Measurements from ENCODE around the gene PDE2A.

PDE2A gene

DNA sequence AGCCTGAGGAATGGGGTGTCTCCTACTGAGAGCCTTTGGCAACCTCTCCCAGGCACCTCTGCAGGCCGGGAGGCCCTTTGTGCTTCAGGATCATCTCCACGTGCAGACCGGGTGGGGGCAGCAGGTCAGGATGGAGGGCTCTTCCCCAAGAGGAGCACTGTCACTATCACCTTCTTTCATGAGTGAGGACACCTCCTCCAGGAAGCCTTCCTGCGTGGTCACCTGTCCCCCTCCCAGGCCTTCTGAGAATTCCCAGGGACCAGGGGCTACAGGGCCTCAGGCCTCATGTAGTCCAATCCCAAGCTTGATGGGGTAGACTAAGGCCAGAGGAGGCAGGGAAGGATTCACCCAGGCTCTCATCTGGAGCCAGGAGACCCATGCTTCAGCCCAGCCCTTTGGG, 57.6 kb downstream of the PDE2A start:
- no peak for DNase-seq

DNA sequence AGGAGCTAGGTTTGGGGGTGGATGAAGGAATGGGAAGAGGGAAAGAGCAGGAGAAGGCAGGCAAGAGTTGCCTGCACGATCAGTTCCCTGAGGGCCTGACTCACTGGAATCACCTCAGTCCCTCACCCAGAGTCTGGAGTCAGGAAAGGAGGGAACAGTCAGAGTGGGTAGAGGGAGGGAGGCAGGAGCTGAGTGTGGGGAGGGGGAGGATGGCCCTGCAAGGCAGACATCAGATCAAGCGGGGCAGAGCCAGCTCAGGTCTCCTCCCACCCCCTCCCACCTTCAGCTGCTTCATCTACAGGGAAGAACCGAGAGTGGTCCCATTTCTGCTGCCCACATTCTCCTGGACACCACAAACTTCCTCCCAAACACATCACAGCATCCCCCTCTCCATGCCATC, 58.9 kb downstream of the PDE2A start:
- peak in 1 of 51 donors; percentile 73 for DNase-seq

DNA sequence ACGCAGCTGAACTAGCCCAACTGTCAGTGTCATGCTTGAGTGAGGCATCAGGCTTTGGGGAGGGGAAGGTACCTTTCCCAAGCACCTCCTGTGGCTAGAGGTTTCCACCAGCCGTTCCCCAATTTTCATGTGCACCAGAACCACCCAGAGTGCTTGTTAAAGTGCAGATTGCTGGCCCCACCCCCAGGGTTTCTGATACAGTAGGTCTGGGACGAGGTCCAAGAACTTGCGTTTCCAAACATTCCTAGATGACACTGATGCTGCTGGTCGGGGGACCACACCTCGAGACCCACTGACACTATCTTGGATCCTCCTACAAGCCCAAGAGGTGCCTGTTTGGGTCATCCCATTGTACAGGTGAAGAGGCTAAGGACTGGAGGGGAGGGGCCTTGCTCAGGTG, 59.8 kb downstream of the PDE2A start:
- DNase-seq = no peak

DNA sequence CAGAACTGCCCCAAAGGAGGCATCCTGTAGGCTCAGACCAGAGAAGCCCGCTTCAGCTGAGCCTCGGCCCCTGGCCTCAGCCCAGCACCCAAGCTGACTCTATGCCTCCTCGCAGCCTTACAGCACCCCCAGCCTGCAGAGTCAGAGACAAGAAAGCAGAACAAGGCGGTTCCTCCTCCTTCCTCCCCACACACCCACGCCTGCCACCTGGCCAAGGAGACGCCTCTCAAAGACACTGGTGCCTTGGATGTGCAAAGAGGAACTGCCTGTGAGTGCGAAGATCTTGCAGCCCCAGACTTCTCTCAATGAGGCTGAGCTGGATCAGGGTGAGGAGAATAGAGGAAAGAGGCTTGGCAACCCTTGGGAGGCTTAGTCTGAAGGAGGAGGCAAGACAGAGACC, 60.2 kb downstream of the PDE2A start:
- peak in 3 of 51 donors; percentile 34 to 66 (median 59) for DNase-seq

DNA sequence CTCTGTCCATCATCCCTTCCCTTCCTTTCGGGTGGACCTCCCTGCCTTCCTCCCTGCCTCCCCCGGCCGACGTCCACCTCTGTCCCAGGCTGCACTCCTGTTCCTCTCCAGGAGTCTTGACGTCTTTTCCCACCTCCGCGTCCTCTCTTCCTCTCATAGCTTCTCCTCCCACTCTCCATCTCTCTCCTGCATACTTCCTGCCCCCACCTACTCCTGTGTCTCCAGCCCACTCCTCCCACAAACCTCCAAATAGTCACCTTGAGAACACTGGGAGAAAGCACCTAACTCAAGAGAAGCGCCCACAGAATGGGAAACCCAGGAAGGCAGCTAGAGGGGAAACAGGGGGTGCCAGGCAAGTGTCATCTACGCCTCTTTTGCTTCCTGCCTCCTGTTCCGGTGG, 60.8 kb downstream of the PDE2A start:
- no peak for DNase-seq

DNA sequence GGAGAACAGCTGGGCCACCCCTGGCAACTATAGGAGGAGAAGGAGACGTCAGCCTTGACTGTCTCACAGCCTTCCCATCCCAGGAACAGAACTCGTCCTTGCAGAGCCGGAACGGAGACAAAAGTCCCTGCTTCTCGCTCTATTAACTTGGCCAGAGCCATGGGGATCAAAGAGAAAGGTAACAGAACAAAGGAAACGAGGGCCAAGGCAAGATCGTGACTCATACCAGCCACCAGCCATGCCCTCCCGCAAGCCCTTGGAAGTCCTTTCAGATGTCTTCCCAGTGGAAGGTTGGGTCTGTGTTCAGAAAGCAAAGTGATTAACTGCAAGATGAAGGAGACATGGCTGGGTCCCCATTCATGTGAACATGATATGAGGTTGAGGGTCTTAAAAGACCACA, 64.7 kb downstream of the PDE2A start:
- DNase-seq = no peak

DNA sequence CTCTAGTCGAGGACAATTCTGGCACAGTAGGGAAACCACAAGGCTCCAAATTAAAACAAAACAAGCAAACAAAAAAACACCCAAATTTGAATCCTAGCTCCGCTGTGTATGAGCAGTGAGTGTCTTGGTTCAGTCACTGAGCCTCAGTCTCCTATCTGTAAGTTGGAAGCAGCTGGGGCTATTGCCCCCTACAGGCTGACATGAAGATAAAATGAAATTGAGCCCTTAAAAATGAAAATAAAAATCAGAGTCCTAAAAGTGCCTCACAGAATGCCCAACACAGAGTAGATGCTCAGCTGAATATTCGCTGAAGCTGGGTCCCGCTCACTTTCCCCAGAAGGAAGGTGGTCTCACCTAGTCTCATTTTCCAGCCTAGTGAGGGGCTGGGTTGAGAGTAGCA, 65.2 kb downstream of the PDE2A start:
- no peak for DNase-seq

DNA sequence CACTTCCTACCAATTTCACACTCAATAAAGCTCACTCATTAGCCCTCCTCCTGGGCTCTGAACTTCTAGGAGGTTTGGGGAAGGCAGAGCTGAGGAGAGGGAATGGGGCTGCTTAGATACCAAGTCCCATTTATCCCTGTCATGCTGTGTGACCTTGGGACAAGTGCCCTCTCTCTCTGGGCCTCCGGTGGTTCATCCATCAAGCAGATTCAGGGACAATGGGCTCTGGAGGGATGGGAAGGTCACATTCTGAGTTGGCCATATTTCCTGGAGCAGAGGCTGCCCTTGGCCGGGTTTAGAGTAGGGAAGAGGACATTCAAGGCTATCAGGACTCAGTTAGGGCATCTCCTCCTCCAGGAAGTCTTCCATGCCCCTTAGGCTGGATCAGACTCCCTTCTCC, 66.7 kb downstream of the PDE2A start:
- no peak for DNase-seq

DNA sequence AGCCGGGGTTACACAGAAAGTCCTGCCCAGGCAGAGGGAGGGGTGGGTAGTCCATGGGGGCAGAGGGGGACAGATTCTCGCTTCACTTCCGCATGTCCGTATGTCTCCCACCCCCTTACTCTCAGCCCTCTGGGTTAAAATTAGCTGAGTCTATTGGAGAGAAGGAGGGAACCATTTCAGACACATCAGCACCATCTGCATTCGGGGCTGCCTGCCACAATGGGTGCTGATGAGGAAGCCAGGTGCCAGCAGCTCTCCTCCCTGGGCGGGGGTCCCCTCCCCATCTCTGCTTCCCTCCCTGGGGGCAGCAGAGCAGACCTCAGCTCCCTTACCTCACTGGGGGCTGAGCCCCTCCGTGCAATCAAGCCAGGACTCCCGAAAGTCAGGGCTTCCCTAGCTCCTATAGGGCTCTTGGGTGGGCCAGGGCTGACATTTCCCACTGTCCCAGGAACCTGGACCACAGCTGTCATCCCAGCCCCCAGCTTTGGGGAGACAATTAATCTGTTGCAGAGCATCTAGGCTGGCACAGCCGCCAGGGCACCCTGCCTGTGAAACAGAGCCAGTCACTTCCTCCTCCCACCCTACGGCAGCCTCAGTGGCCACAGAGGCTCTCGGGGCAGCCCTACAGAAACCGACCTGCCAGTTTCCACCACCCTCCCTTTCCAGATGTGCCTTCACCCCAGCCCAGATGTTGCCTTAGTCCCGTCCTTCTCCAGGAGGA, 67.3 kb downstream of the PDE2A start:
- DNase-seq = peak in 1 of 51 donors; percentile 46

DNA sequence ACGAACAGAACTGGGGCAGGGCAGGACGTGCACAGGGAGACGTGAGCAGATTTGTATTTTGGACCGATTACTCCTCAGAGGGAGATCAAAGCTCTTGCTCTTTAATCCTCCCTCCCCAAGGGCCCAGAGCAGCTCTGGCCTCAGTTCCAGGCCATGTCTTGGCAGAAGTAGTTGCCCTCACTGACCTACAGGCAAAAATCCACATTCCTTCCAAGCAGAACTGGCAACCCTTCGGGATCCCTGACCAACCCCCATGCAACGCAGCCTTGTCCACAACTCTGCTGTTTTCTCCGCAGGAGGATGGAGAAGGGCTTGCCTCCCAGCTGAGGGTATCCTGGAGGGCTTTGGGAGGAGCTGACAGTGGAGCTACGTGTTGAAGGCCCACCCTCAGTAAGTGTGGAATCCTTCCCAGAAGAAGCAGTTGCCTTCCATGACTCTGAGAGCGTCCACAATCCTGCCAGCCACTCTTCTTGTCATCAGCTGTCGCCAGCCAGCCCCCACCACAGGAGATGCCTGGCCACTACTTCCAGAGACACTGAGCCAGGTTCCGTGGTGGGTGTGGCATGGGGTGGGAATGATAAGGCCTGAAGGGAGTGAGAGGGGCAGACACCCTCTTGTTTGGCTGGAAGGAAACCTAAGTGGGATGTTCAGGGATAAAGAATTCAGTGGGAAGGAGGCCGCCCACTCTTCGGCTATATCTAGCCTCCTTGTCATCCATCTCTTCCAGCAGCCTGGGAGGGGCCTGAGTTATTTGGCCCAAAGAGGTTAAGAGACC, 68.1 kb downstream of the PDE2A start:
- peak in 1 of 51 donors; percentile 63 for DNase-seq

DNA sequence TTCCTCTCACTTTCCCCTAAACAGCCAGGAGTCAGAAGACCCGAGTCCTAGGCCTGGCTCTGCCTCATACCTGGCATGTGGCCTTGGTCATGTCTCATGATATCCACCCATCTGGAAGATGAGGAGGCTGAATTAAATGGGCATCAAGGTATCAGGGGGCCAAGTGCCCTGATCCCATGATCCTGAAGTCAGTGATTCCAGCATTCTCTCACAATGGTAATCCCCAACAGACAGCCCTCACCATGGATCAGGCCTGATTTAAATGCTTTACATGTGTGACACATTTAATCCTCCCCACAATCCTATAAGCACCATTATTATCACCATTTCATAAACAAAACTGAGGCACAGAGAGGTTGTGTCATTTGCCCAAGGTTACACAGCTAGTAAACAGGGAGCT, 70.0 kb downstream of the PDE2A start:
- no peak for DNase-seq

DNA sequence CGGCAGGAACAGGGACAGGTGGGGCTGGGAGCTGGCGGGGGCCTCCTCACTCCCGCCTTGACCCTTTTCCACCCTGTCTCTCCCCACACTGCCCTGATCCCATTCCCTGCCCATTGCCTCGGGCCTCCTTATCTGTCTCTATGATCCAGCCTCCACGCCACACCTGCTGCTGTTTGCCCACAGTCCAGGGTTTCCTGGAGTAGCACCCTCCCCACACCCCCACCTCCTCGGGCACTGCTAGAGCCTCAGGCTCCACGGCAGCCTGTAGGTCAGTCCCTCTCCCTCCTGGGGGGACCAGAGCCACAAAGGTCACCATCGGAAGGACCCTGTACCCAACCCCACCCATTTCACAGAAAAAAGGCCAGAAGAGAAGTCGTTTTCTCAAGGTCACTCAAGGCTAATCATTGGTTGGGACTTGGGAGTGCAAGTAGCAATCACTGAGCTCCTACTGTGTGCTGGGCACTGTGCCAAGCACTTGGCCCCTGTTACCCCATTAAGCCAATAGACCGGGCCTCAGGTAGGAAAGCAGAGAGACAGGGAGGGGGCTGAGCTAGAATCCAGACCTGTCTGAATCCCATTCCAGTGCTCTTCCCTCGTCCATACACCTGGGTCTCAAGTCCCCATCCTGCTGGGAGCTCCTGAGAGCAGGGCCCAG, 71.8 kb downstream of the PDE2A start:
- DNase-seq = no peak

DNA sequence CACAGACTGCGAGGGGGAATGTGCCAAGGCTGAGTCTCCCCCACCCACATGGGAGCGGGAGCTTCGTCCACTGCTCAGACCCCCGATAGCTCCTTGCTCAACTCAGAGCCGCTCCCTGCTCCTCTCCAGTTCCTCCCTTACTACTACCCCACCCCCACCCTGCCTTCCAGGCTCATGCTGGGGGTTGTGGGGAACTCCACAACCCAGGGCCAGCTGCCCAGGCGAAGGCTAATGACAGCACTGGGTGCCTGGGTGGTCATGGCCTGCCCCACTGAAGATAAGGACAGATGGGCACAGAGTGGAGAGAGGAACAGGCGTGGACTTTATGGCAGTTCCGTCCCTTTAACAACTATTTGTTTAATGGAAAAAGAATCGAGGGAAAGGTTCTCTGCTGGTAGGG, 73.7 kb downstream of the PDE2A start:
- no peak for DNase-seq

DNA sequence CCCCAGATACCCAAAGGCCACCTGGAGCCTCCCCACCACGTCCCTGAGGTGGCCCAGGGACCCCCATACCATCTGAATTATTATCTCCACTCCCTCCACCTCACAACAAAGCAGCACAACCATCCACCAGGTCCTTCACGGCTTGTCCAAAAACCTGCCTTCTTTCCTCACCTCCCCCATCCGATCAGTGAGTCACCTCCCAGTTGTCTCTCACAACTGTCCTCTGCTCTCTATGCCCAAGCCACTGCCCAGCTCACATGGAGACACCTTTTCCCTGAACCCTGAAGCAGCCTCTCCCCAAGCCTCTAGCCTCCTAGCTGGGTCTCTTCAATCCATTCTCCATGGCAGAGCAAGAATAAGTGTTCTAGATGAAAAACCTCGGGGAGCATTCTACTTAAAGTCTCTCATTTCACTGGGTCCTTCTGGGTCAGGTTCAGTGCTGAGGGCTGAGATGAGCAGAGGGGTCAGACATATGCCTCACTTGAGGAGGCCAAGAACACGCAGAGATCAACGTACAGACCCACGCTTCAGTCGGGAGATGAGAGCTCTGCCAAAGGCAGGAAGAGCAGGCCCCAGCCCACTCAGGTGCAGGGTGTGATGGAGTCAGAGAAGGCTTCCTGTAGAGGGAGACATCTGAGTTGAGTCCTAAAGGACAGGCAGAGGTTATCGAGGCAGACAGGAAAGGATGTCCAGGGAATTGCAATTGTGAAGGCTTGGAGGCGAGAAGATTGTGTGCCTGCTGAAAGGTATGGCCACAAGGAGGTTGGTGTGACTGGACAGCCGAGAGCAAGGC, 74.7 kb downstream of the PDE2A start:
- DNase-seq = no peak

DNA sequence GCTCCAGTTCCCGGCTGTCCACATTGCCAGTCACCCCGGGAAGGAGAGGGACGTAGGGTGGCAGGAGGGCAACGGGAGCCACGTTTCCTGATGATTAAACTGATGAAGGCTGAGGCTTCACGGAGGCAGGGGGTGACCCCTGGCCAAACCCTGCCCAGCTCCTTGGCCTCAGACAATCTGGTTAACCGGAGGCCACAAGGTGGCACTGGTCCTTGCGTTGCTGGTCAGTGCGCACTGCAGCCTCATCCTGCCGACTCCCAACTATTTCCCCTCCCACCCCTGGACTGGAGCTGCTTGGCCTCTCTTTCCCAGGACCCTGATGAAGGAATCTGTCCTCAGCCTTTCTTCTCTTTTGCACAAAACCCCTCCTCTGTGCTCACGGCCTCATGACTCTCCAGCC, 75.3 kb downstream of the PDE2A start:
- peak in 24 of 51 donors; percentile 3 to 69 (median 32) for DNase-seq

DNA sequence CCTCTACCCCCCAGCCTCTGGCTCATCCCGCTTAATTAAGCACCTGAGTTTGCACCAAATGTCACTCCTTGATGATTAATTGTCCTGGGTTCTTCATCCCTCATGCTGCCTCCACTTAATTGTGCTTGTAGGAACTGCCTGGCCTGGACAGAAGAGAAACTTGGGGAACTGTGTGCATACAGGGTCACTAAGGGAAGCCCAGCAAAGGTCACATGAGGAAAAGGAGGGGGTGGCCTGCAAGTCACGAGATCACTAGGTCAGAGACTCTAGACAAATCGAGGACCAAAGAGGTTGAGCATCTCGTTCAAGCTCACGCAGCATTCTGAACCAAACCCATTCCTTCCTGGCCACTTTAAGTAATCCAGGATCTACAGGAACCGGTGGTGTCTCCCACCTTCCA, 75.8 kb downstream of the PDE2A start:
- DNase-seq = no peak

DNA sequence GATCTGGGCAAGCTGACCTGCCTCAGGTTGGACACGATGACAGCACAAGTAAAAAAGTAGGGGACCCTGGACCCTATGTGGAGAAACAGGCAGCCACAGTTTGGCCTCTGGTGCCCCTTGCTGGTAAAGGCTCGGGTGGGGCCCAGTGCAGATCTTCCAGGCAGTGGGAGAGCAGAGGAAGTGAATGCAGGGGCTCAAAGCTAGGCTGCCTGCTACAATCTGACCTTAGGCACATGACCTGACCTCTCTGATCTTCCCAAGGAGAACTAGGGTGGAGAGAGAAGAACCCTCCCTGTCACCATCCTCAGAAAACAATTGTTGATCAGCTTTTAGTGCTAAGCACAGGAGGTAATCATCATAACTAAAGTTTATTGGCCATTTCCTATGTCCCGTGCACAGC, 76.5 kb downstream of the PDE2A start:
- no peak for DNase-seq

DNA sequence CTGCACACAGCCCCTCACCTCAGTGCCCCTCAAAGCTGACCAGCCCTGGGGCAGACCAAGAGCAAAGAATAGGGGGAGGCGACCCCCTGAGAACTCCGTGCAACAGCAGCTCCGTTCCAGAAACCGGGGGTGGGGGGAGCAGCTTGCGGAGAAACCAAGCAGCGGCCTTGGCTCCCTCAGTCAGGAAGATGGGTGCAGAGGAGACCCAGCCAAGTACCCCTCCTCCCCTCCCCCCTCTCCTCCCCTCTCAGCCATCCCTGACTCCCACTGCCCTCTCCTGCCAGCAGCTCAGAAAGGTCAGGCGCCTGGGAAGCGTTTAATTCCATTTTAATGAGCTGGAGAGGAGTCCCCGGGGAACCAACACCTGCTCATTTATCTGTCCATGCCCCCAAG, 78.9 kb downstream of the PDE2A start:
- no peak for DNase-seq

DNA sequence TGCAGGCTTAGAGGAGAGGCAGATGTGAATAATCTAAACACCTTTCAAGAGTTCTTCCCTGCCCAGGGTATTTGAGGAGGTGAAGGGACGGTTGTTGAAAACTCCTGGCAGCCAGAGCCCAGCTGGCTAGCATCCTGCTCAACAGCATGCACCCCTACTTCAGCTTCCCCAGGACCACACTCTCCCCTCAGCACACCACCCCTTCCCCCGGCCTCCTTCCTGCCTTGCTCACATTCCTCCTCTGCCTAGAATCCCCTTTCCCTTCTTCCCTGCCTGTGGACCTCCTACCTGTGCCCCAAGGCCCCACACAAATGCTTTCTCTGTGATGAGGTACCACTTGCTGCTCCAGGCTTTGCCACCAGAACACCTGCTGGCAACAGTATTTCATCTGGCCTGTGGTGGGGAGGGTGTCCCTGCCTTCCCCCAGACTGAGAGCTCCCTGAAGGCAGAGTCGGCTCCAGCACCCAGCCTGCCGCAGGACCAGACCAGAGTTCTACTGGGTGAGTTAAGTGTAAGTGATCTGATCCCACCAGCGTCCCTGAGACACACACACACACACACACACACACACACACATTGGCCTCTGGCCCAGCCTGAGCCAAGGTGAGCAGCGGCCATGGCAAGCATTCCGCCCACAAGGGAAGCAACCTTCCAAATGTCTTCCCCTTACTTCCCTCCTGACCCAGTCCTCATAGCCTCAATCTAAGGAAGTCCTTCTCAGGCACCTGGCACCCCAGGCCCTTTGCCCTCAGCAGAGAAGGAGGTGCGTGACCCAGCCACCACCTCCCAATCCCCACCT, 79.5 kb downstream of the PDE2A start:
- no peak for DNase-seq

DNA sequence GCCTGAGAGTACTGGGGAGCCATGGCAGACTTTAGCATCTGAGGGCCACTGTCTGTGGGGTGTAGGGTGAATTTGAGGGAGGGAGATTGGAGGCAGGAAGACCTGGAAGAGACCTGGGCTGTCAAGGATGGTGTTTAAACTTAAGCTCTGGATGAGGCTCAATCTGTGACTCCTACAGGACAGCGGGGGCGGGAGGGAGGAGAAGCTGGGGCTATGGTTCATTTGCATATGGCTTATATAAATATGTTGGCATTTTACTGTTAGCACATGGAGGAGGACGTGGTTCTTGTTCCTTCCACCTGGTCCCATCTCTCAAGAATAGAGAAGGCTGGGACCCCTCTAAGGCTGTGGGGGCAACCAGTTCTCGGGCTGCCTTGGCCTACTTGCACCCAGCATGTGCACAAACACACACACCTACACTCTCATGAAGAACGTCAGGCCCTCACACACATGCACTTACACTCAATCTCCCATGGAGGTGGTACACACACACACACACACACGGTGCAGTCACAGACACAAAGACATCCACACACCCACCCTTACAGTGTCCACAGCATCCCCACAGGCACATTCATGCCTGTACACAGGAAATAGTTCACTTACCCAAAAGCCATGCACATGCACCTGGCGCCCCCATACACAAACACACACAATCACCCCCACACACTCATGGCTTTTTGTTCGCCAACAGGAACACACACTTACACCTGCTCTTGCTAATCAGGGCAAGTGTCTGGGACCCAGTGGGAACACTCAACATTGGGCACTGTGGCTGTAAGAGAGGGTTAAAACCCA, 81.3 kb downstream of the PDE2A start:
- DNase-seq = no peak

Measured in hypothalamus (tissue), 51 donors.